HEK293T (cell line): ENCODE measurements around the gene TMEM248.

Source experiments
- CTCF ChIA-PET: fragments of 350-600 bp; formaldehyde crosslinking; extraction: SDS; loops from one replicate; lab custom pipeline; 2021; ENCODE audit warnings: antibody characterized with exemption, inconsistent platforms; lab: Yijun Ruan, JAX
- POLR2A ChIA-PET: fragments of 350-600 bp; formaldehyde crosslinking; extraction: SDS; loops from one replicate; lab custom pipeline; 2020; ENCODE audit warnings: antibody characterized with exemption, inconsistent platforms; lab: Yijun Ruan, JAX
- DNase-seq: peaks from one replicate; pipeline ENCODE4 v3.0.0; 2012; ENCODE audit warnings: mixed read lengths; ENCODE audit errors: extremely low spot score
- ARNT ChIP-seq: fragments of 450-650 bp; IDR thresholded peaks from 2 replicates; pipeline ENCODE4 v1.6.1; 2017; ENCODE audit warnings: mild to moderate bottlenecking
- BHLHE40 ChIP-seq: fragments of 450-650 bp; IDR thresholded peaks from 2 replicates; pipeline ENCODE4 v1.6.1; 2016; ENCODE audit warnings: mild to moderate bottlenecking, moderate library complexity, borderline replicate concordance
- CTBP1 ChIP-seq: fragments of 450-650 bp; IDR thresholded peaks from 2 replicates; pipeline ENCODE4 v1.6.1; 2016; ENCODE audit warnings: borderline replicate concordance
- ELF4 ChIP-seq: fragments of 450-650 bp; IDR thresholded peaks from 2 replicates; pipeline ENCODE4 v1.6.1; 2017; ENCODE audit warnings: antibody characterized with exemption
- FOXA1 ChIP-seq: fragments of 450-650 bp; IDR thresholded peaks from 2 replicates; pipeline ENCODE4 v1.6.1; 2016; ENCODE audit warnings: mild to moderate bottlenecking
- FOXK2 ChIP-seq: fragments of 450-650 bp; IDR thresholded peaks from 2 replicates; pipeline ENCODE4 v1.6.1; 2016; ENCODE audit warnings: mild to moderate bottlenecking
- FOXM1 ChIP-seq: fragments of 450-650 bp; IDR thresholded peaks from 2 replicates; pipeline ENCODE4 v1.6.1; 2017; ENCODE audit warnings: mild to moderate bottlenecking, borderline replicate concordance
- HDGF ChIP-seq: fragments of 450-650 bp; IDR thresholded peaks from 2 replicates; pipeline ENCODE4 v1.6.1; 2017; ENCODE audit warnings: antibody characterized with exemption, borderline replicate concordance
- L3MBTL2 ChIP-seq: fragments of 450-650 bp; conservative IDR thresholded peaks from 2 replicates; pipeline ENCODE4 v1.6.1; 2016; ENCODE audit warnings: mild to moderate bottlenecking
- LEF1 ChIP-seq: fragments of 450-650 bp; IDR thresholded peaks from 2 replicates; pipeline ENCODE4 v1.6.1; 2017; ENCODE audit warnings: mild to moderate bottlenecking, borderline replicate concordance
- NFRKB ChIP-seq: fragments of 450-650 bp; IDR thresholded peaks from 2 replicates; pipeline ENCODE4 v1.6.1; 2016; ENCODE audit warnings: mild to moderate bottlenecking, moderate library complexity
- PKNOX1 ChIP-seq: fragments of 450-650 bp; IDR thresholded peaks from 2 replicates; pipeline ENCODE4 v1.6.1; 2016
- SP1 ChIP-seq: fragments of 450-650 bp; IDR thresholded peaks from 2 replicates; pipeline ENCODE4 v1.6.1; 2017
- SUZ12 ChIP-seq: fragments of 450-650 bp; IDR thresholded peaks from 2 replicates; pipeline ENCODE4 v1.6.1; 2016; ENCODE audit warnings: mild to moderate bottlenecking
- TARDBP ChIP-seq: fragments of 450-650 bp; IDR thresholded peaks from 2 replicates; pipeline ENCODE4 v1.6.1; 2016
- ZNF384 ChIP-seq: fragments of 450-650 bp; IDR thresholded peaks from 2 replicates; pipeline ENCODE4 v1.6.1; 2016

Gene TMEM248

GRCh38 chr7:66899552-66900280, 21.3 kb upstream of the TMEM248 start:
- POLR2A ChIA-PET, result no interaction called here

DNA sequence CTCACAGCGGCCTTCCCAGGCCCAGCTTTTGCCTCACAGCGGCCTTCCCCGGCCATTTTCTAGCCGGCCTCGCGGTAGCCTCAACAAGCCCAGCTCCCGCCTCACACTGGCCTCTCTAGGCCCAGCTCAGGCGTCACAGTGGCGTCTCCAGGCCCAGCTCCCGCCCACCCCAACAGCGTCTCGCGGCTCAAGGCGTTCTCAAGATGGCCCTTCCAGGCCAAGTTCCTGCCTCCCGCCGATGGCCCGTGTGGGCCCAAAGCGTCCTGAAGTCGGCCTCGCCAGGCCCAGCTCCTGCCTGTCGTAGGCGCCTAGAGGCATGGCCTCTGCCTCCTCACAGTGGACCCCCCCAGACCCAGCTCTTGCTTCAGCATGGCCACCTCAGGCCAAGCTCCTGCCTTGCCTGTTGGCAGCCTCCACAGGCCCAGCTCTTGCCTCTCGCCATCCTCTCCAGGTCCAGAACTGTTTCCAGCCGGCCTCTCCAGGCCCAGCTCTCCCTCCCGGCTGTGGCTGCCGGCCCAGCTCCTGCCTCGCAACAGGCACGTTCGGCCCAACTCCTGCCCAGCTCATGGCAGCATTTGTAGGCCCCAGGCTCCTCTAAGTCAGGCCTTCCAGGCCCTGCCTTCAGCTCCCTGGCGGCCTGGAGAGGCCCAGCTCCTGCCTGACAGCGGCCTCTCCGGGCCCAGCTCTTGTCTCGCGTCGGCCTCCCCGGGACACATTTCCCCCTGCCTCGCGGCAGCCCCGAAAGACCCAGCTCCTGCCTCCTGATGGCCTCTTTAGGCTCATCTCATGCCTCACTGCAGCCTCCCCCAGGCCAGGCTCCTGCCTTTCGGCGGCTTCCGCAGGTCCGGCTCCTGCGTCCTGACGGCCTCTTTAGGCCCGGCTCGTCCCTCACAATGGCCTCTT, 18.8 kb upstream of the TMEM248 start:
- DNase-seq, result no peak
- TF ChIP-seq CTBP1 (no peak), ARNT (no peak), FOXM1 (no peak), PKNOX1 (no peak), HDGF (no peak), TARDBP (no peak), NFRKB (no peak)
- POLR2A ChIA-PET, result interaction anchor here (1.0 kb wide), 1 partner anchor 58 kb away, joined by 3 read pairs; no protein-coding TSS in a partner anchor
- CTCF ChIA-PET, result no interaction called here

More at GRCh38 chr7:66899552-66900280, 21.3 kb upstream of the TMEM248 start:
- DNase-seq, result no peak
- CTCF ChIA-PET, result no interaction called here
- TF ChIP-seq L3MBTL2 (no peak), FOXA1 (no peak), CTBP1 (no peak), FOXK2 (no peak), ELF4 (no peak), ARNT (no peak), BHLHE40 (no peak), SP1 (no peak), FOXM1 (no peak), NFRKB (no peak), PKNOX1 (no peak), HDGF (no peak), LEF1 (no peak), TARDBP (no peak), SUZ12 (no peak), ZNF384 (no peak)

GRCh38 chr7:66902844-66903180, 18.2 kb upstream of the TMEM248 start:
- ChIA-PET CTCF (no interaction called here), POLR2A (no interaction called here)
- no peak for TF ChIP-seq SP1
- no peak for TF ChIP-seq BHLHE40
- no peak for TF ChIP-seq TARDBP
- DNase-seq, result no peak

DNA sequence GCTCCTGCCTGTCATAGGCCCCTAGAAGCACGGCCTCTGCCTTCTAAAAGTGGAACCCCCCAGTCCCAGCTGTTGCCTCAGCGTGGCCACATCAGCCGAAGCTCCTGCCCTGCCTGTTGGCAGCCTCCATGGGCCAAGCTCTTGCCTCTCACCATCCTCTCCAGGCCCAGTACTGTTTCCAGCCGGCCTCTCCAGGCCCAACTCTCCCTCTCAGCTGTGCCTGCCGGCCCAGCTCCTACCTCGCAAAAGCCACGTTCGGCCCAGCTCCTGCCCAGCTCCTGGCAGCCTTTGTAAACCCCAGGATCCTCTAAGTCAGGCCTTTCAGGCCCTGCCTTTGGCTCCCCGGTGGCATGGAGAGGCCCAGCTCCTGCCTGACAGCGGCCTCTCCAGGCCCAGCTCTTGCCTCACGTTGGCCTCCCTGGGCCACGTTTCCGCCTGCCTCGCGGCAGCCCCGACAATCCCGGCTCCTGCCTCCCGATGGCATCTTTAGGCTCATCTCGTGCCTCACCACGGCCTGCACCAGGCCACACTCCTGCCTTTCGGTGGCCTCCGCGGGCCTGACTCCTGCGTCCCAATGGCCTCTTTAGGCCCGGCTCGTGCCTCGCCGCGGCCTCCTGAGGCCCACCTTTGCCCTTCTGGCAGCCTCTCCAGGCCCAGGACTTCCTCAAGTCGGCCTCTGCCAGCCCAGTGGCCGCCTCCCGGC, 17.5 kb upstream of the TMEM248 start:
- POLR2A ChIA-PET, result interaction anchor here (1.2 to 1.7 kb wide), 2 partner anchors 14 to 17 kb away, joined by 3 to 7 read pairs; partner anchors contain the start of gene TMEM248
- DNase-seq, result no peak
- TF ChIP-seq FOXA1 (no peak), SP1 (no peak), FOXM1 (no peak), ELF4 (no peak), L3MBTL2 (no peak), LEF1 (no peak), TARDBP (no peak), FOXK2 (no peak), ZNF384 (no peak), CTBP1 (no peak), BHLHE40 (no peak), ARNT (no peak)
- CTCF ChIA-PET, result interaction anchor here (1.2 kb wide), 1 partner anchor 10 kb away, joined by 4 read pairs; no protein-coding TSS in a partner anchor

- ChIA-PET POLR2A (interaction anchor here (1.2 to 1.7 kb wide), 2 partner anchors 15 to 17 kb away, joined by 3 to 7 read pairs; partner anchors contain the start of gene TMEM248), CTCF (interaction anchor here (0.6 to 1.2 kb wide), 2 partner anchors 9 to 10 kb away, joined by 3 to 4 read pairs; no protein-coding TSS in a partner anchor)
- no peak for TF ChIP-seq FOXA1
- no peak for TF ChIP-seq SP1
- TF ChIP-seq NFRKB, result no peak
- TF ChIP-seq PKNOX1, result no peak
- TF ChIP-seq BHLHE40, result no peak
- TF ChIP-seq HDGF, result no peak
- no peak for TF ChIP-seq FOXM1
- TF ChIP-seq ELF4, result no peak
- no peak for TF ChIP-seq TARDBP
- TF ChIP-seq FOXK2, result no peak
- TF ChIP-seq LEF1, result no peak
- TF ChIP-seq CTBP1, result no peak
- TF ChIP-seq SUZ12, result no peak
- TF ChIP-seq ZNF384, result no peak
- no peak for TF ChIP-seq ARNT
- no peak for DNase-seq
Observed at GRCh38 chr7:66904063-66904593, 16.9 kb upstream of the TMEM248 start.
